ENCODE results near the gene COL27A1. TPM values are rescaled to one million over a fixed set of nuclear protein-coding genes. Genes with fewer than 3 reads are reported as not detected.

The COL27A1 gene
- total RNA-seq, 1 donor from 2014 or later: 1.3 TPM

DNA sequence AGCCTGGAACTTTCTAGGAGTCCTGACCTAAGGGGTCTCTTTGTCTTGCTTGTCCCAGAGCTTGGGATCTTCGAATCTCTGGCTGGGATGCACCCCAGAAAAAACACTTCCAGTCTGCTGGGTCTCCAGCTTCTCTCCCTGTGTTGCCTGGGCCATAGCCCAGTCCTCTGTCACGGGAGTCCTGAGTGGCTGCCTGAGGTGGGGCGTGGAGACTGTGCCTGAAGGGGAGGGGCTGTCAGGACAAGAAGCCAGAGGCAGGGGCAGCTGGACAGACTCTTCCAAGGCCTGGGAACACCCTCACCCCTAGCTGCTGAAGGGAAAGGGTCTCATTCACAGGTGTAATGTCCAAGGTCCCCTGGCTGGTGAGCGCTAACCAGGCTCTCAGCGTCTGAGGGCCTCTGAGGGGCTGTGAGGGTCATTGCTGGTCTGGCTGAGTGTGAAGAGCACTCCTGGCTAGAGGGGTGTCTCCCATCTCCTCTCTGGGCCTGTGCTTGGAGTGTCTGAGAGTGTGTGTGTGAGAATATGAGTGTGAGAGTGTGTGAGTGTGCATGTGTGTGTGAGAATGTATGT, 20.4 kb upstream of the COL27A1 start:
- DNase-seq (ENCODE audit: low read depth): no peak
- TF ChIP-seq, protein P1, sequence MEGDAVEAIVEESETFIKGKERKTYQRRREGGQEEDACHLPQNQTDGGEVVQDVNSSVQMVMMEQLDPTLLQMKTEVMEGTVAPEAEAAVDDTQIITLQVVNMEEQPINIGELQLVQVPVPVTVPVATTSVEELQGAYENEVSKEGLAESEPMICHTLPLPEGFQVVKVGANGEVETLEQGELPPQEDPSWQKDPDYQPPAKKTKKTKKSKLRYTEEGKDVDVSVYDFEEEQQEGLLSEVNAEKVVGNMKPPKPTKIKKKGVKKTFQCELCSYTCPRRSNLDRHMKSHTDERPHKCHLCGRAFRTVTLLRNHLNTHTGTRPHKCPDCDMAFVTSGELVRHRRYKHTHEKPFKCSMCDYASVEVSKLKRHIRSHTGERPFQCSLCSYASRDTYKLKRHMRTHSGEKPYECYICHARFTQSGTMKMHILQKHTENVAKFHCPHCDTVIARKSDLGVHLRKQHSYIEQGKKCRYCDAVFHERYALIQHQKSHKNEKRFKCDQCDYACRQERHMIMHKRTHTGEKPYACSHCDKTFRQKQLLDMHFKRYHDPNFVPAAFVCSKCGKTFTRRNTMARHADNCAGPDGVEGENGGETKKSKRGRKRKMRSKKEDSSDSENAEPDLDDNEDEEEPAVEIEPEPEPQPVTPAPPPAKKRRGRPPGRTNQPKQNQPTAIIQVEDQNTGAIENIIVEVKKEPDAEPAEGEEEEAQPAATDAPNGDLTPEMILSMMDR (IDR thresholded peaks at IDR 0.05; ENCODE audit: insufficient read depth, low read length, severe bottlenecking): no peak
- FAIRE-seq: no peak
- Histone ChIP-seq H3K27me3 (ENCODE audit: control insufficient read depth, insufficient read depth, low read length) (peaks cover 5% of the 10 kb centered on the region), H3K4me3 (ENCODE audit: low read depth, low read length) (no peak overlapping the region), H3K36me3 (ENCODE audit: control insufficient read depth, insufficient read depth, low read length) (no peaks in the 10 kb centered on the region)

DNA sequence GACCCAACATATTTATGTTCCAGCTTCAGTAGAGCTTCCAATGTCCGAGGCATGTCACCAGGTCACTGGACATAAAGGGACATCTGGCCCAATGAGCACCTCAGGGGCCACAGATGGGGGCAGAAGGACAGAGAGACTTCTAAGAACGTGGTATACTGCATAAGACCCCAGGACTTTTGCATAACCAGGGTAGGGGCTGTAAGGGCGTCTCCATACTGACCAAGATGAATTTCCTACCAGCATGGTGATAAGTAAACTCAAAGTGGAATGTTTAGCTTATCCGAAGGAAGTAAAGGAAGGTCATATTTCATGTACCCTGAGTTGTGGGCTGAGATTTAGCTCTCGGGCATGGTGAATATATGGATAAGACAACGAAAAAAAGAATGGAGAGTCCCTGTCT, 17.5 kb upstream of the COL27A1 start:
- TF ChIP-seq, protein P1 (IDR thresholded peaks at IDR 0.05; ENCODE audit: insufficient read depth, low read length, severe bottlenecking): no peak
- Histone ChIP-seq H3K4me3 (ENCODE audit: low read depth, low read length) (no peak overlapping the region), H3K27me3 (ENCODE audit: control insufficient read depth, insufficient read depth, low read length) (peaks cover 11% of the 10 kb centered on the region), H3K36me3 (ENCODE audit: control insufficient read depth, insufficient read depth, low read length) (no peaks in the 10 kb centered on the region)
- FAIRE-seq: no peak
- DNase-seq (ENCODE audit: low read depth): no peak

DNA sequence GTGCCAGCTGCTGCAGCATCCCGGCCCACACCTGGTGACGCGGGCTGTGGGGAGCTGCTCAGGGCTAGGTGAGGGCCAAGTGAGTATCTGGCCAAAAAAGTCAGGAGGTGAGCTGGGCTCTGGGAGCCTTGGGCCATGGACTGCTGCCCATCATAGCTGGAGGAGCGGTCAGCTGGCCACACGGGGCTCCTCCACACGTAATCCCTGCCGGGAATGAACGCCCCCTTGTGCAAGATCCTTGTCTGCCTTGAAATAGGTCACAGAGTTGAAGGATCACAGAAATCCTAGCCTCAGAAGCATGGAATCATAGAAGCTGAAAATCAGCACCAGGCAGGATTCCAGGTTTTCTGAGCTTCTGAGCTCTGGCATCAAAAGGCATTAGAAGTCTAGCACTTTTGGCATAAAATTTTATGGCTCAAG, 16.8 kb upstream of the COL27A1 start:
- FAIRE-seq: no peak
- Histone ChIP-seq H3K36me3 (ENCODE audit: control insufficient read depth, insufficient read depth, low read length) (no peaks in the 10 kb centered on the region), H3K27me3 (ENCODE audit: control insufficient read depth, insufficient read depth, low read length) (peaks cover 10% of the 10 kb centered on the region), H3K4me3 (ENCODE audit: low read depth, low read length) (no peak overlapping the region)
- TF ChIP-seq, protein P1 (IDR thresholded peaks at IDR 0.05; ENCODE audit: insufficient read depth, low read length, severe bottlenecking): no peak
- DNase-seq (ENCODE audit: low read depth): no peak

DNA sequence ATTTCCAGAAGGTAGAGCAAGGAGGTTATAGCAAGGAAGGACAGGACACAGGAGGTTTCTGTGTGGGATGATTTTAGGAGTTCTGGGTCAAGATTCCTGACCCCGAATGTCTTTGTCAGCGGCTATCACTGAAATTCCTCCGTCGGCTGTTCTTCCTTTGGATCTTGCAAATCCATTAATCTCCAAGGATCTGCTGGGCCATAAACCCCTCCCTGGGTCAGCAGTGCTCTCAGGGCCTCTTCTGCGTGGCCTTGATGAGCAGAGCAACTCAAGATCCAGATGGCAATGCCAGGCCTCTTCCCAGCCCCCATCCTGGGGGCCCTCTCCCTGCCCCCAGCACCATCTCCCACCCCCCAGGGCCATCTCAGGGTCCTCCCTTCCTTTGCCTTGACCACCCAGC, 16.3 kb upstream of the COL27A1 start:
- no peak overlapping the region for H3K4me3 ChIP-seq (ENCODE audit: low read depth, low read length)
- DNase-seq (ENCODE audit: low read depth) (no peak), FAIRE-seq (no peak)
- TF ChIP-seq, protein P1 (IDR thresholded peaks at IDR 0.05; ENCODE audit: insufficient read depth, low read length, severe bottlenecking): no peak
- peaks cover 10% of the 10 kb centered on the region for H3K27me3 ChIP-seq (ENCODE audit: control insufficient read depth, insufficient read depth, low read length)
- H3K36me3 ChIP-seq (ENCODE audit: control insufficient read depth, insufficient read depth, low read length): no peaks in the 10 kb centered on the region

DNA sequence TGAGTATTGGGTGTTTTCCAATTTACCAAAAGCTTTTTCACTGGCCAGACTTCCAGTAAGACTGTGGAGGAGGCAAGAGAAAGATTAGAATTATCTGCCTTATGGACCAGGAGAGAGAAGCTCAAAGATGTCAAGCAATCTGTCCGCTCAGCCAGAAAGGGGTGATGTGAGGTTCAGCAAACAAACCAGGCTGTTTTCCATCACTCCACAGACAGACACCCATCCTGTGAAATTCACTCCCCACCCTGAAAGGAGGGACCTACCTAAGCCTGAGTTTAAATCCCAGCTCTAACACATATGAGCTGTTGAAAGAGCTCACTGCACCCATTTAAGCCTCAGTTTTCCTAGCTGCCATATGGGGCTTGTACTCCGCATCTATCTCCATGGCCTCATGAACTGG, 14.9 kb upstream of the COL27A1 start:
- no peaks in the 10 kb centered on the region for H3K36me3 ChIP-seq (ENCODE audit: control insufficient read depth, insufficient read depth, low read length)

More for the DNA sequence above, 14.9 kb upstream of the COL27A1 start:
- FAIRE-seq (no peak), DNase-seq (ENCODE audit: low read depth) (no peak)
- no peak overlapping the region for H3K4me3 ChIP-seq (ENCODE audit: low read depth, low read length)
- TF ChIP-seq, protein P1 (IDR thresholded peaks at IDR 0.05; ENCODE audit: insufficient read depth, low read length, severe bottlenecking): no peak
- H3K27me3 ChIP-seq (ENCODE audit: control insufficient read depth, insufficient read depth, low read length): peaks cover 9% of the 10 kb centered on the region
